ENCODE data around the gene EVX1. TPM values are rescaled to one million over a fixed set of nuclear protein-coding genes. Genes with fewer than 3 reads are reported as not detected.

Gene EVX1
- total RNA-seq = not detected
- long read RNA-seq = 0 reads

DNA sequence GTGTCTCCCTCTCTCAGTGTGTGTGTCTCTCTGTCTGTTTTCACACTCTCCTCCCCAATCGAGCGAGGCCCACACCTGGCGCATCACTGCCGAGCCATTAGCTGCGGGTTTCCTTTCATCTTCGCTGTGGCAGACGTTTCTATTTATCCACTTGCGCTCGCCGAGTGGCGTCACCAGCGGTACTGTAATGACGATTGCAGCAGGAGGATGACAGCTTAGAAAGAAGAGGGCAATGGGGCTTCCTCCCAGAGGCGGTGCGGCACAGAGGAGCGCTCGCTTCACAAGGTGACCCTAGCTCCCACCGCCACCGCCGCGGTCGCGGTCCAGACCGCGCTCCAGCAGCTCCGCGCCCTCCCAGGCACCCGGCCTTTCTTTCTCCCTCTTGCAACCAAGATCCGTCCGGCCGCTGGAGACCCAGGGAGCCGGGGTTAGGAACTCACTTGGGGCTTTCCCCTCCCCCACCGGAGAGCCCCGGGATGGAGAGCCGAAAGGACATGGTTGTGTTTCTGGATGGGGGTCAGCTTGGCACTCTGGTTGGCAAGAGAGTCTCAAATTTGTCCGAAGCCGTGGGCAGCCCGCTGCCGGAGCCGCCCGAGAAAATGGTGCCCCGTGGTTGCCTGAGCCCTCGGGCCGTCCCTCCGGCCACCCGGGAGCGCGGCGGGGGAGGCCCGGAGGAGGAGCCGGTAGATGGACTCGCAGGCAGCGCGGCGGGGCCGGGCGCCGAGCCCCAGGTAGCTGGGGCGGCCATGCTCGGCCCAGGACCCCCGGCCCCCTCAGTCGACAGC, at the start of gene EVX1:
Gene EVX1 (plus strand): TSS at position 248 of the 785 bp plus-strand sequence. CDS start 229 bp downstream, at position 477.
- no peak for DNase-seq
- intact Hi-C loops (cut with DNase I) = no loop called here
- no peak for ATAC-seq (ENCODE audit: poor library complexity)

DNA sequence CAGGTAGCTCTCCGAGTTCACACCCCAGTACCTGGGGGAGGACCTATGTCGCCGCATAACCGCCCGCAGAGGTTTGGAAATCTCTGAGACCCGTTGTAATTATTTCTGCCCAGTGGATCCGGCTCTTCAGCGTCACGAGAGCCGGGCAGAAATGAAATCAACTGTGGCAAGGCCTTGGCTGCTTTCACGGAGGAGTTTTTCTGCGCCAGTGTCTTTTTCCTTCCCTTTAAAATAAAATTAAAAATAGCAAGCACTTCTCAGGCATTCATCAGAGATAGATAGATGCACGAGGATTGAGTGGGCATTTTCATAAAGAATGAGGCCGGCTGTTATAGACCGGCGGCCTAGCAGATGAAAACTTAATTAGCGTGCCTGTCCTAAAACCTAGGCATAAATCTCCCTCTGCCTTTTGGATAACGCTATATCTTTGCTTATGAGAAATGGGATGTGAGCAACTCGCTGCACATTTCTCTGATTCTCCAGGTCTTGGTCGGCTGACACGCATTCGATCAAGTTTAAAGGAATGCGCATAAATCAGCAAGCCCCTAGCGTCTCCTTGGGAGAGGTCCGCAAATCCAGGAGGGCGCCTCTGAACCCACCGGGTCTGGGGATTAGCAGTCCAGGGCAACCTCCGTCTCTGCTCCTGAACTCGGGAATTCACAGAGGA, 49.1 kb upstream of the EVX1 start:
- no peak for ATAC-seq (ENCODE audit: poor library complexity)
- intact Hi-C loops (cut with DNase I) = loop anchor here (10.0 kb wide), 2 partner anchors 831 to 881 kb away; no protein-coding TSS in a partner anchor
- no peak for DNase-seq

DNA sequence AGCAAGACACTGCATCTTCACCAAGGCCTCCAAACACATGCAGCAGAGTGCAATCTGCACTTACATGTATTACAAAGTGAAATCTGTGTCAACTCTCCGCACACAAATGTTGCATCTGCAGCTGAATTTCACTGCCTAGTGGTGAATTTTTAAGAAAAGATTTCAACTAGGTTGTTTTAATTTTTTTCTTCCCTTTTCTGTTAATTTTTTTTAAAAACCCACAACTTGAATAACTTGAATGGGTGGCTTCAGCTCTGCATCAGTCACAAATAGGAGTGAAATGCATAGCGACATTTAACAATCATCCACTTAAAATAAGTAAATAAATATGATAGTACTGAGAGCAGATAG, 48.6 kb upstream of the EVX1 start:
- ATAC-seq (ENCODE audit: poor library complexity) (no peak), DNase-seq (no peak)
- intact Hi-C loops (cut with DNase I) = loop anchor here (10.0 kb wide), 2 partner anchors 831 to 881 kb away; no protein-coding TSS in a partner anchor

DNA sequence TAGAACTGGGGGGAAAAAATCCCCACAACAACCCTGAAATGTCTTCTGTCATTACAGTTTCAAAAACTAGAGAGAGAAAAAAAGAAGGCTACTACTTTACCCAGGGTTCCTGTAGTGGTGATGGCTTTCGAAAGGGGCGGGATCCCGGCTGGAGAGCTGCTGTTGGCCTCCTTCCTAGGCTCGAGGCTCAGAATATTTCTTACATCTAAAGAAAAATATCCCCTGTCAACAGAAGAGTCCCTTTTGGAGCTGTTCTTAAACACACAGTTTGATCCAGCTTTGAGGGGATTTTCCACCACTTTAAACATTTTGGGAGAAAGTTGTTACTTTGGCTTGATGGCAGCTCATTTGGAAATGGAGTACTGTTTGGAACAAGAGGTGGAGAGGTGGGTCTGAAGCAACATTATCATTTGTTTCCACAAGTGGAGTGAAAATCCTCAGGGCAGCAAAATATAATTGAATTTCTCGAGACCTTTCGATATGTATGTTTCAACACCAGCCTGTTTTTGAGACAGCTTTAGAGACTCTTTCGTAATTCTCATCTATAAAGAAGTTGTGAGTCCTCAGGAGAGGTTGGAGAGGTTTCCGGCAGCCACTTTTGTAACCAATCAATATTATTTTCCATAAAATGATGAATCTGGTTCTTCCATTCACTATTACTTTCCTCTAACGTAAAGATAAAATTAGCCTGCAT, 47.8 kb upstream of the EVX1 start:
- no peak for DNase-seq
- intact Hi-C loops (cut with DNase I) = loop anchor here (10.0 kb wide), 2 partner anchors 830 to 880 kb away; no protein-coding TSS in a partner anchor
- ATAC-seq (ENCODE audit: poor library complexity) = no peak

DNA sequence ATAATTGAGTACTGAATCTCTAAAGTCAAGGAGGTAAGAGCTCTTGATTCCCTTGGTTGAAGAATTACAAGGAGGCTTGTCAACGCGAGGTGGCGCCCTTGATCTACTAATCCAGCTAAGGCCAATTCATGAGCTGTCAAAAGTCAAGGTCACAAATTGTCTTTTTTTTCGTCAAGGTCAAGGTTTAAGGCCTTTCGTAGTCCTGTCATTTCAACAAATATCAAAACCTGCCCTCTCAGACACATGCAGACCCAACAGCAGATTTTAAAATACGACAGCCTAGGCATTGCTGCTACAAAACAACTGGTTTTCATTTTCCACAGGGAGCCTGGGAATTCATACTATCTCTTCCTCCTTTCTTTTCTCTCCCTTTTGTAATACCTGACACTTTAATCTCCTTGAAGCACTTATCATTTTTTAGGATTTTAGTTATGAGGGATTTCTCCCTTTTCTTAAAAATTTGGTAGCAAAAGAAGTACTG, 46.3 kb upstream of the EVX1 start:
- intact Hi-C loops (cut with DNase I) = loop anchor here (10.0 kb wide), 2 partner anchors 828 to 878 kb away; no protein-coding TSS in a partner anchor
- ATAC-seq (ENCODE audit: poor library complexity) = peak; percentile 53
- peak; percentile 91 for DNase-seq

DNA sequence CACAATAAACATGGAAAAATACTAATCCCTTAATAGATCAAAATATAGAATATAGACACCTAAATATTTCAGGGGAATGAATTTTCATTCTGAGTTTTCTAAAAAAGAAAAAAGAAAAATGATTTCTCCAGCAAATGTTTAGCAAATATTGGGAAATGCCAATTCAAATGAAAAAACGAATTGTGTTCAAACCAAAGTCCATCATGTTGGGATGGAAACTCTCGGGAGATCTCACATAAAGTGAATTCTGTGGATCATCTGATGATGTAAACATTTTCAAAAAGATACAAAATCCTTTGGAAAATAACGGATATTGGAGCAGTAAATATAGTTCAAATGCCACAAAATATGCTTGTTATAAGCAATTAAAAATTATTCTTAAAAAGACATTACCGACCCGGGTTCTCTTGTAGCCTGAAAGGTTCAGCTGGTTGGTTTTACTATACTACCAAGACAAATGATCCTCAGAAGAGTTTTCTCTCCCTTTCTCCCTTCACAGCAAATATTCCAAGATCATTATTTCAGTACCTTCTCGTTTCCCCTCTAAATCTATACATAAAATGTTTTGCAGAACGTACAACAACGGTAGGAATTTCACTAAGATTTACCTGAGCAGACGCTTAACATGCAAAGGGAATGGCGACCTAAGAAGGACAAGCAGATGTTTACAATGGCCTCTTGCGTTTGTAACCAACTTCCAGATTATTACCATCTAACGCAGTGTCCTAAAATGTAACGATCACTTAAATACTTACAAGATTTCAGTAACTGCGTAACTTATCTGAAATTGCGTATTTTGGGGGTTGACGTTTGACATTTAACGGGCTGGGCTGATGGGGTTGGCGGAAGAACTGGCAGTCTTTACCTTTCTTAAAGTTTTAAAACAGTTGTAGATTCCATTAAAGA, 45.2 kb upstream of the EVX1 start:
- ATAC-seq (ENCODE audit: poor library complexity) (no peak), DNase-seq (no peak)
- intact Hi-C loops (cut with DNase I) = loop anchor here (10.0 kb wide), 2 partner anchors 827 to 877 kb away; no protein-coding TSS in a partner anchor

DNA sequence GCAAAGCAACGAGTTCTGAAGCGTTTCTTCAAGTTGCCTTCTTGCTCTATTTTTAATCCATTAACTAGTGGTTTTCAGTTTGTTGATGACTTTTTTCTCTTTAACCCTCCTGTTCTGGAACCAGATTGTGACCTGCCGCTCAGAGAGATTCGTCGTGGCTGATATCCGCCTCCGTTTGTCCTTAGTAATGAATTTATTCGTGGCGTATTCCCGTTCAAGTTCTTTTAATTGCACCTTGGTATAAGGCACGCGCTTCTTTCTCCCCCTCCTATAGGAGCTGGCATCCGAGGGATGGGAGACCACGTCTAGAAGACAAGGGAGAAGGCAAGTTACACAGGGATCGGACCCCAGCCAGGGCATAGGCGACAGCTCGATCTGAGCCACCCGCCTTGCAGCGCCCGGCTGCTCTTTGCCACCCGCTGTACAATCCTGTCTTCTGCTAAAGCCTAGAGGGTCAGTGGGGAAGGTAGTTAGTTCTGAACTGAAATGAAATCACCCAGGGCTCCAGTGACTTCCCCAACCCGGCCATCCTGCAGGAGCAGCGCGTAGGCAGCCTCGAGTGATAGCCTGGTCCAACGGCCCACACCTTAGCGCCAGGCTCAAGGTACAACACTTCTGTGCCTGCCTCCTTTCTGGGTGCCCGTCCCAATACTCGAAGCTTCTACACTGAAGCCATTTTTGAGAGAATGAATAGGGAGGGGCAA, 44.3 kb upstream of the EVX1 start:
- intact Hi-C loops (cut with DNase I) = loop anchor here (10.0 kb wide), 2 partner anchors 827 to 877 kb away; no protein-coding TSS in a partner anchor
- ATAC-seq (ENCODE audit: poor library complexity) (no peak), DNase-seq (no peak)

DNA sequence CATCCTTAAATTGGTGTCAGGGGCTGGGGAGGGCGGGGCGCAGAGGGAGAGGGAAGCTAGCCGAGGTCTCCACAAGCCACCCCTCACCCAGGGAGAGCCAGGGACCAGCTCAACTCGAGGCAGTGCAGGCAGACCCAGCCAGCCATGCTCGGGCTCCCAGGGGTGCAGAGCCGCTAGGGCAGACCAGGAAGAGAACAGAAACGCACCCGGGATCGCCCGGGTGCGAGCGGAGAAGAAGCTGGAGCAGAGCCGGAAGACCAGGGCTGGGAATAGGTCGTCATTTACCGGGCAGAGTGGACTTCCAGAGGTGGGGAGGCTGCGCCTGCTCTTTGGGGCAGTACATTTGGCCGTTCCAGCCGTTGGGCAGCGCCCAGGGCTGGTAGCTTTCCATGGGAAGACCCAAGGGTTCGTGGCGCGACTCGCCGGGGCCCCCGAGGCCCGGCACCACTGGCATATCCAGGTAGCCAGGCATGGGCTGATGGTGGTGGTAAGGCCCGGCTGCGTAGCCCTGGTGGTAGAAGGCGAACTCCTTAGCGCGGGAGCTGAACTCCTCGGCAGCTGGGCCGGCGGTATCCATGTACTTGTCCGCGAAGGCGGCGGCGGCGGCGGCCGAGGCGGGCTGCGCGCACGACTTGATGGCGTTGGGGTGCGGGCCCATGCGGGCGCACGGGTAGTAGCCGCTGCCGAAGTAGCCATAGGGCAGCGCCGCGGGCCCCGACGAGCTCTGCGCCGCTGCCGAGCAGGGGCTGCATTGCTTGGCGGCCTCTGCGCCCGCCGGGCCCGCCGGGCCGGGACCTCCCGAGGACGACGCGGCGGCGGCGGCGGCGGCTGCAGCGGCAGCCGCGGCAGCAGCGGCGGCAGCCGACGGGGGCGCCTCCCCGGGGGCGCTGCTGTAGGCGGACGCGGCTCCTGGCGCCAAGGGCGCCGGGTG, 43.5 kb upstream of the EVX1 start:
- ATAC-seq (ENCODE audit: poor library complexity) (no peak), DNase-seq (no peak)
- intact Hi-C loops (cut with DNase I) = loop anchor here (10.0 kb wide), 2 partner anchors 826 to 876 kb away; no protein-coding TSS in a partner anchor

DNA sequence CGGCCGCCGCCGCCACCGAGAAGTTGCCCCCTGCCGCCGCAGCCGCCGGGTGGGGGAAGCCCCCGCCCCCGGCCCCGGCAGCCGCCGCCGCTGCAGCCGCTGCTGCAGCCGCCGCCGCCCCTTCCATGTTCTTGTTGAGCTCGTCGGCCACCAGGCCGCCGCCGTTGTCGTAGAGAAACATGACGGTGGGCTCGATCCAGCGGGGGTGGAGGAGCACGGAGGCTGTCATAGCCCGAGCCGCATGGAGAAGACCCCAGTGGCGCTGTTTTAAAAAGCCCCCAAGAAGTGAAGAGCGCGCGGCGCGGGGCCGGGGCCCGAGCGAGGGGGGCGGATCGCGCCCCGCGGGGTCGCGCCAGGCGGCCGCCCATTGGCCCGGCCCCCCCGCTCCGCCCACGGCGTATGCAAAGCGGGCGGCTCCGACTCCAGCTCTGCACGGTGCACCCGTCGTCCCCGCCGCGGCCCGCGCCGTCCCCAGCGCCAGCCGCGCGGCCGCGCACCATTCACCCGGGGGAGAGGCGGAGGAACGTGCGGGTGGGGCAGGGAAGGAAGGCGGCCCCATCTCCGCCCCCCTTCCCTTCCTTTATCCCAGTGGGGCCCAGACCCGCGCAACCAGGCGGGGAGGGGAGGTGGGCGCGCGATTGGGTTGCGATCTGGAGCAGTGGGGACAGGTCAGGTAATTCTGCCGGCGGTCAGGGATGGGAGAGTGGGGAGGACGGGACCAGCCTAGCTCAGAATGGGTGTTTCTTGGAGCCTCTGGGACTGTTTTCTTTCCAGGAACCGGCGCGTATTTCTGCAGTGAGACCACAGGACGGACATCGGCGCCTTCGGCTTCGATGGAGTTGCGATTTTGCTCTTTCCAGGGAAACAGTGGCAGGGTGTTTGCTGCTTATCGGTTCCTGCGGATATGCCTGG, 42.5 kb upstream of the EVX1 start, which contains the start of gene HOXA13:
Gene HOXA13 (minus strand): TSS at position 243 of the 912 bp plus-strand sequence. CDS start 14 bp downstream, at position 229.
- intact Hi-C loops (cut with DNase I) = loop anchor here (10.0 kb wide), 4 partner anchors 385 to 875 kb away; no protein-coding TSS in a partner anchor
- ATAC-seq (ENCODE audit: poor library complexity) (peak; percentile 55), DNase-seq (no peak)

DNA sequence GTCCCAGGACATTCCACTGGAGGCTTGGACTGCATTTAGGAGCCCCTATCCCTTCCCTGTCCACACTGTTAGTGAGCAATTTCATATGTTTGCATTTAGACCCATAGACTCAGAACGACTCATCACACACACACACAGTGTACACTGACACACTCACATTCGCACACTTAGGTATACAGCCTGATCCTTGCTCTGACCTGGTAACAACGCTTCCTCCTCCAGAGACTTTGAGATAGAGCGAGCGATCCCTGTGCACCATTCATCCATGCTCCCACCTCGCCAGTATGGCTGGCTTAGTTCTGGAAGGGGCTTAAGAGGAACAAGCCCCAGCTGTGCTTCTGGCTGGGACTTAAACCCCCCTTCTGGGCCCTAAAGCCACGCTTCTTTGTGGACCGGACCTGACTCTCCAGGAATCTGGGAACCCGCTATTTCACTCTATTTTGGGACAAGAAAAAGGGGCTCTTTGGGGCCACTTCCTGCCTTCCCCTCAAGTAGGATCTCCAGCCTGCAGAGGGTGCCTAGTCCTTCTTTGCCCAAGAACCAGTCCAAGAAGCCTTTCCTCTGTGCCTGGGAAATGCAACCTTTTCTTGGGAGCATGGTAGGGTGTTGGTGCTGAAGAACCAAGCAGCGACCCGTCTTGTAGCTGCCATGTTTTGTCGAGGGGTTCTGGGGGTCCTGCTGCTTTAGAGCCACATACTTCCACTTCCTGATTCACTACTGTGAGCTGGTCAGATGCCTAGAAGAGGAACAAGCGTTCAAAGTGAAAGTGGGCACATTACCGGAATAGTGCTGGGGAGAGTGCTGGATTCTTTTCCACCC, 41.6 kb upstream of the EVX1 start:
- ATAC-seq (ENCODE audit: poor library complexity) = peak; percentile 32
- intact Hi-C loops (cut with DNase I) = loop anchor here (10.0 kb wide), 2 partner anchors 384 to 724 kb away; no protein-coding TSS in a partner anchor

DNA sequence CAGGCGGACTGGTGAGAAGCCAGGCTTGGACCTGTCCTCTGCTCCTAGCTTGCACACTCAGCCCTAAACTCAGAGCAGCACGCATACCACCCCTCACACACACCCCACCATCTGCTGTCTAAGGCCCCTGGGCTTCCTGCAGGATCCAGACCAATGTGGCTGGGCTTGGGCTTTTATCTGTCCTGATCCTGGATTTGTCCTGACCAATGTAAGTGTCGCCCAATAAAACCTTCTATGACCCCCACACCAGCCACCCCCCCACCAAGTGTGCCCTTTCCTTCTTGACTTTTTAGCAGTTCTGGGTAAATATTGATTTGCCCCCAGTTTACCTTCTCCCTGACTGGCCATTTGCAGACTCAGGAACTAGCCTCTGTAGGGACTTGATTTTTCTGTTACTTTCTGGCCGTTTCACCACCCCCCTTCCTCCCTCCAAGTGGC, 41.0 kb upstream of the EVX1 start:
- no peak for ATAC-seq (ENCODE audit: poor library complexity)
- intact Hi-C loops (cut with DNase I) = loop anchor here (10.0 kb wide), 2 partner anchors 383 to 723 kb away; no protein-coding TSS in a partner anchor
- DNase-seq = no peak

More for the DNA sequence above, 41.6 kb upstream of the EVX1 start:
- no peak for DNase-seq

DNA sequence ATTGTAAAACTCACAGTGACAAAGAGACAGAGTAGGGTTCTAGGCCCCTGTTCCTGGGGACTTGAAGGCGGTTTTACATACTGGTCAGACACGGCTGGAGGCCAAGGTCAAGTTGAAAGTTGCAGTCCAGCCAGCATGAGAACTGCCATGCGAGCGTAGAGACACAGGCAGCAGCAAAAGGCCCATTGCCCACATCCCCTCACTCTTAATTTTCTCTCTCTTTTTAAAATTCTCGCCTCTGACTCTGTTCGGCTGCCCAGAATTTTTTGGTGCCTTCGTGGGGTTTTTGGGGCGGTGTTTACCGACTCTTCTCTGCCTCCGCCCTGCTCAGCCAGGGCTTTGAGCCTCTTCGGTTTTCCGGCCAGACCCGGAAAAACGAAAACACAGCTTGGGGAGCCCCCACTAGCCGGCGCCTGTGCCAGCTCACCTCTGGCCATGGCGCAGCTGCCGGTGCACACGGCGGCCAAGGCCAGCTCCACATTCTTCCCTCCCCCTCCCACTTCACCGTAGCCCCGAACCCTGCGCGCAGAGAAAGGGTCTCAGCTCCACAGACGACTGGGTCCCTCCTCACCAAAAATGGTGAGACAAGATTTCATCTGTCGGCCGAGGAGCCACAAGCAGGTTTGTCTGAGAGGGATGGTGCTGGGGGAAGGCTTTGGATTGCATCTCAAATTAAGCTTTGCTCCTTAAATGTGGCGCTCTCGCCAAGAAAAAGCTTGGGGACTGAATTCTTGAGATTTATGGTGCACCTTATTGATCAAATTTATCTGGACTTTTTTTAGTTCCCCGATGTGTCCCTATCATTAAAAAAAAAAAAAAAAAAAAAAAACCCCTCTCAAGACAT, 40.4 kb upstream of the EVX1 start:
- no peak for ATAC-seq (ENCODE audit: poor library complexity)
- intact Hi-C loops (cut with DNase I) = loop anchor here (10.0 kb wide), 2 partner anchors 383 to 723 kb away; no protein-coding TSS in a partner anchor
- DNase-seq = no peak

DNA sequence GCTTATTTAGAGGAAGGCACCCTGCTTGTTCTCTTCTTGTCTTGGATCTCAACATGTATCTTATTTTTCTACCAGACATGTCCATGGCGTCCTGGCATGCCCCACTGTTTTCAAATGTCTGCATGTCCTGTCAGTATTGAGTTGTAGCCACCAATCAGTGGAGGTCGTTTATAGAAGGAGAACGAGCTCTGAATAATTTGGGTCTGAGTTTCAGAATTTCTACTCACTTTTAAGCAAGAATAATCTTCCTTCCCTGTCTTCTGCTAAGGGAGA, 39.8 kb upstream of the EVX1 start:
- no peak for DNase-seq
- ATAC-seq (ENCODE audit: poor library complexity) = no peak
- intact Hi-C loops (cut with DNase I) = loop anchor here (10.0 kb wide), 2 partner anchors 382 to 722 kb away; no protein-coding TSS in a partner anchor
